ENCODE data around the gene PPP1R37. TPM values are rescaled to one million over a fixed set of nuclear protein-coding genes. Genes with fewer than 3 reads are reported as not detected.
"Not testable (repeated sequence)": the region's sequence is repeated elsewhere in the genome, so short reads cannot be mapped to it uniquely, and the experiment has no call there.

Gene PPP1R37
- total RNA-seq, 1 donor from 2014 or later = 19.3 TPM

DNA sequence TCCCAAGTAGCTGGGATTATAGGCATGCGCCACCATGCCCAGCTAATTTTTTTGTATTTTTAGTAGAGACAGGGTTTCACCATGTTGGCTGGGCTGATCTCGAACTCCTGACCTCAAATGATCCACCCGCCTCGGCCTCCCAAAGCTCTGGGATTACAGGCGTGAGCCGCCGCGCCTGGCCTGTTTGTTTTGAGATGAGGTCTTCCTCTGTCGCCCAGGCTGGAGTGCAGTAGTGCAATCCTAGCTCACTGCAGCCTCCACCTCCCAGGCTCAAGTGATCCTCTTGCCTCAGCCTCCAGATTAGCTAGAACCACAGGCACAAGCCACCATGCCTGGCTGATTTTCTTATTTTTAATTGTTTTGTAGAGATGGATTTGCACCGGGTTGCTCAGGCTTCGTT, 13.4 kb downstream of the PPP1R37 start:
- DNase-seq (ENCODE audit: low spot score); intact Hi-C loops (cut with DNase I); ATAC-seq: not testable (repeated sequence)

DNA sequence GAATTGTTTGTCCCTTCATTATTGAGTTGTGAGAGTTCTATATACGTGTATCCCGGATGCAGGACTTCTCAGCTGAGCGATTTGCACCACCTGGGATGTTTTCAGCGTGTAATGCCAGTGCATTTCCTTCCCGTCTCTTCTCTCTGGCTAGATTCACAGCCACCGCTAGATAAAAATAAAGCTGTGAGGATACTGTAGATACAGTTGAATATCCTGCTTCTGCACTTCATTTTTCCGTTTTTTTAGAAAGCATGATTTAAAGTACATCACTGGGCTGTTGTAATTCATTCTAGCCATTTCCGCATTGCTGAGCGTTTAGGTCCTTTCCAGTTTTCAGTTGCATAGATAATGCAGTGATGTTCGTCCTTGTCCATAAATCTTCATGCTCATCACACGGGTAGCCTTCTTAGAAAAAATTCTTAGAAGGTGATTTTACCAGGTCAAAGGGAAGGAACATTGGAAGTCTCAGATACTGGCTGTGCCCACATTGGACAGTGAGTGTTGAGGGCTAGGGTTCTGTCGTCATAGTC, 14.7 kb downstream of the PPP1R37 start:
- DNase-seq (ENCODE audit: low spot score) = no peak
- intact Hi-C loops (cut with DNase I) = no loop called here
- ATAC-seq = no peak

DNA sequence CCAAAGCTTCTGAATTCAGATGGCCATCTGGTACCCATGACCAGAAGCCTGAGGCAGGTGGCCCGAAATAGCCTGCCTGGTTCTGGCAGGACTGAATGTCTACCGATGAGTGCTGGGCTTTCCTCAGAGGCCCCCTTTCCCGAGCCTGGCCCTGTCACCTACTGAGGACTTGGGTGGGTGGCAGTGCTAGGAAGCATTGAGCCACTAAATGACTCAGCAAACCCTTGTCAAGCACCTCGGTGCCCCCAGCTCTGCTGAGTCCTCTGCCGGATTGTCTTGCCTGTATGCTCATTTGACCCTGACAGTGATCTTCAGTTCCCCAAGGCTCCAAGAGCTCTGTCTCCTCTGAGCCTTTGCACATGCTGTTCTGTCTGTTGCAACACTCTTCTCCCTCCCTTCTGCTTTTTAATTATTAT, 17.9 kb downstream of the PPP1R37 start:
- intact Hi-C loops (cut with DNase I) = loop anchor here (5.0 kb wide), 1 partner anchor 1351 kb away; no protein-coding TSS in a partner anchor

DNA sequence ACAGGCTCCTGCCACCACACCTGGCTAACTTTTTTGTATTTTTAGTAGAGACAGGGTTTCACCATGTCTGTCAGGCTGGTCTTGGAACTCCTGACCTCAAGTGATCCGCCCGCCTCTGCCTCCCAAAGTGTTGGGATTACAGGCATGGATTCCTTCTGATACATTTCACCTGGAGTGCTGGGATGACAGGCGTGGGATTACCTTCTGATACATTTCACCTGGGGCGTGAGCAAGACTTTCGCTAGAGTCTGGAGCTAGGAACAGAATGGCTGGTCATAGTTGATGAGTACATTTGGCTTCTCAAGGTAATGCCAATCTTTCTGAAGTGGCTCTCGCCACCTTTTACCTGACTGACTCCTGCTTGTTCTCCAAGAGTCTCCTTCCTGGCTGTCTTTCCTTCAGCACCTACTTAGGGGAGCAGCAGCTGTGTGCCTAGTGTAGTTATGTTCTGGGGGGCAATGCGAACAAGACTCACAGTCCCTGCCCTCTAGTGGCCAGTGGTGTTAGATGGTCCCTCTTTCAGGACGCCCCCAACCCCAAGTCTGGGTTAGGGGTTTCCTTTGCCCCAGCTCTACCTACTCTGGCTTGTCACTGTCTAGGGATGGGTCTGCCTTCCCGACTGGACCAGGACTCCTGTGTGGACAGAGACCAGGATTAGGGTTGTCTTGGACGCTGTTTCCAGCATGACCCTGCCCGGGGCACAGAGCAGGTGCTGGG, 19.3 kb downstream of the PPP1R37 start:
- no peak for ATAC-seq
- intact Hi-C loops (cut with DNase I) = loop anchor here (5.0 kb wide), 1 partner anchor 1350 kb away; no protein-coding TSS in a partner anchor
- no peak for DNase-seq (ENCODE audit: low spot score)

More for the DNA sequence above, 17.9 kb downstream of the PPP1R37 start:
- ATAC-seq = no peak
- no peak for DNase-seq (ENCODE audit: low spot score)

DNA sequence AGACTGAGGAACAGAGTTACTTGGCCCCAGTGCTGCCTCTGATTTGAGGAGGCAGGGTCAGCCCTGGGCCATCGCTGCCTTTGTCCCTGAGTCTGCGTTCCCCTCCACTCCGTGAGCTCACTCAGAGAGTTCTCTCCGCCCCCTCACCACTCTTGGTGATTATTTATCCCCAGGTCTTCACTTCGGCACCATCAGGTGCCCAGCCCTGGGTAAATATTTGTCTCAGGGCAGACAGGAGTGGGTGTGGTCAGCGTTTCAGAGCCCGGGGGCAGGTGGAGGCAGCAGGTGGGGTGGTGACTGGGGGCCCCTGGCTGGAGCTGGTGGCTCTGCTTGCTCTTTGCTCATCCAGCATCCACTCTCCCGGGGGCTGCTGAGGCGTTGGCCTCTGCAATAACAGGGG, 20.6 kb downstream of the PPP1R37 start:
- ATAC-seq (no peak), DNase-seq (ENCODE audit: low spot score) (no peak)
- intact Hi-C loops (cut with DNase I) = loop anchor here (5.0 kb wide), 1 partner anchor 1349 kb away; no protein-coding TSS in a partner anchor

DNA sequence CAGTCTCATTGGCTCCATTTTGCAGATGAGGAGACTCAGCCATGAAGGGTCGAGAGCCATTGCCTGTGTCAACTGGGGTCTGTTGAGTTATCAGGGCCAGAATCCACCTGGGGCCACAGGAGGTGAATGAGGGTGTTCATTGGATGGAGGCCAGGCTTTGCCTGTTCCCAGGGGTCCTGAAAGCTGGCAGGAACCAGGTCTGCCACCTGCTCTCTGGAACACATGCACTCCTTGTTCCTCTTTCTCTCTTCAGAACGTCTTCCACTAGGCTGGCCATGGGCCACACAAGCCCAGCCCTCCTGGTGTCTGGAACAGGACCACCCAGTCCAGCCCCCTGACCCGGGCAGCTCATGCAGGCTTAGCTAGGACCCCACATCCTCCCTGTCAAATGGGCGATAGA, 21.1 kb downstream of the PPP1R37 start:
- intact Hi-C loops (cut with DNase I) = loop anchor here (5.0 kb wide), 1 partner anchor 1348 kb away; no protein-coding TSS in a partner anchor

DNA sequence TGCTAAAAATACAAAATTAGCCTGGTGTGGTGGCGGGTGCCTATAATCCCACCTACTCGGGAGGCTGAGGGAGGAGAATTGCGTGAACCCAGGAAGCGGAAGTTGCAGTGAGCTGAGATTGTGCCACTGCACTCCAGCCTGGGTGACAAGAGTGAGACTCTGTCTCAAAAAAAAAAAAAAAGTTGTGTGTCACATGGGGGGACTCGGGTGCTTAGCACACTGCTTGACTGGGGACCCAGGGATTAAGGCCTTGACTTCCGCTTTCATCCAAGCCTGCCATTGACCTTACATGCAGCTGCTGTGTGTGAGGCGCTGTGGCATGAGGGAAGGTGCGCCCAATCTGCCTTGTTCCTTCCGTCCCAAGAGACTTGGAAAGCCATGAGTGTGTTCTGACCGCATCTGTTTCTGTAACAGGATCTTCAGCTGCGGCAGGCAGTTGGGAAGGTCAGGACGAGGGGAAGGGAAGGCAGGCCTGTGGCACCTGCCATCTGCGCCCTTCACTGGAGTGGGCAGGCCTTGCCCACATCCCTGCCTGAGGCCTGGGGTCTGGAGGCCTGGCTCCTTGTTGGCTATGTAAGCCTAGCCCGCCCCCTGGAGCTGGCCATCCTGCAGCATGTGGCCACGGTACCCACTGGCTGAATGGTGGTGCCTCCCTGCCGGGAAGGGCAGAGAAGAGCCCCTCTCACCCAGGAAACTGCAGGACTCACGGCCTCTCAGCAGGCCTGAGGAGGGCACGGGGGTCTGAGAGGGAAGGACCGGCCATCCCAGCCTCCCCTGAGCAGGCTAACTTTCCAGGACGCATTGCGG, 23.0 kb downstream of the PPP1R37 start:
- no peak for ATAC-seq
- intact Hi-C loops (cut with DNase I) = no loop called here
- DNase-seq (ENCODE audit: low spot score) = no peak

More for the DNA sequence above, 21.1 kb downstream of the PPP1R37 start:
- ATAC-seq (no peak), DNase-seq (ENCODE audit: low spot score) (no peak)

DNA sequence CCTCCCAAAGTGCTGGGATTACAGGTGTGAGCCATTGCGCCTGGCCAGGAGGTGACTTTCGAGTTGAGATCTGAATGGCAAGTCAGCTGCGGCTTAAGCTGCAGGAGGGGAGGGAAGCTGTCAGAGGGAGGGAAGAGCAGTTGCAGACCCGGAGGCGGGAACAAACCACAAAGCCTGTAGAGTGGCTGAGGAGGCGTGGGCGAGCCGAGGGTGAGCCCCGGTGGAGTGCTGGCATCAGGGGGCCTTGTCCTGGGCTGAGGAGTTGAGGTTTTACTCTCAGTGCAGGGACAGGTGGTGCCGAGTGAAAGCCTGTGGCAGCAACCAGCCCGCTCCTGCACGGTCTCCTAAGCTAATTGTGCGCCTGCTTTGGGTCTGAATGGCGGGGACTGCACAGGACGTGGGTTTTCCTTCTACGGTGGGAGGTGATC, 24.2 kb downstream of the PPP1R37 start:
- ATAC-seq = no peak
- intact Hi-C loops (cut with DNase I) = no loop called here

DNA sequence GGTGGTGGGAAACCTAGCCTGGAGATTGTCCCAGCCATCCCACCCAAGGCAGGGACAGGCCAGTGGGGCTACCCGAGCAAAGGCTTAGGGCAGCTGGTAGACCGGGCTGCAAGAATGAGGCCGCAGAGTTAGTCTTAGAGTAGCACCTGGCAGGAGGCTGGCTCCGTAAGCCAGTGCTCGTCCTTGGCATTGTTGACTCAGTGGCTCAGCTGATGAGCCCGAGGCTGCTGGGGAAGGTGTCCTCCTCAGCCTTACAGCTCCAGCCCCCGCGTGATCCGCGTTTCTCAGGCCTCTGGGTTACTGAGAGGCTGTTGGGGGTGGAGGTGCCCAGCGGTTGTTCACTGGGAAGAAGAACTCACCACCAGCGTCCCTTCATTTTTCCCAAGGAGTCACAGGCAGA, 24.7 kb downstream of the PPP1R37 start:
- DNase-seq (ENCODE audit: low spot score) (no peak), ATAC-seq (no peak)
- intact Hi-C loops (cut with DNase I) = no loop called here

More for the DNA sequence above, 24.2 kb downstream of the PPP1R37 start:
- DNase-seq (ENCODE audit: low spot score) = no peak

DNA sequence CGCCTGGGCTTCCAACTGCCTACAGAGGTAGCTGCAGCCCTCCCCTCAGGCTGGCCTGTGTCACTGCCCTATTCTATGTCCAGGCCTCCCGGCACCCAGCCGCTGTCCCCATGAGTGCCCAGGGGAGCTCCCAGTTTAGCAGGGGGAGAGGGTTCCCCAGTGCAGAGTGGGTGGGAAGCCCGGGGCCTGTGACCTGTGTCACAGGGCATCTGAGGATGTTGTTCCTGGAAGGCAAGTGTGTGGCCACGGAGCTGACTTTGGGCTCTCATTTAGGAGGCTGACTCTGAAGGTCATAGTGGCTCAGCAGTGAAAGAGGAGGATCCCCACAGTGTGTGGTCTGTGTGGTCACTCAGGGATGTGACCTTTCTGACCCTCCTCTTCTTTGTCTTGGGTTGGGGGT, 25.1 kb downstream of the PPP1R37 start:
- ATAC-seq = peak; percentile 21
- intact Hi-C loops (cut with DNase I) = no loop called here
- no peak for DNase-seq (ENCODE audit: low spot score)

DNA sequence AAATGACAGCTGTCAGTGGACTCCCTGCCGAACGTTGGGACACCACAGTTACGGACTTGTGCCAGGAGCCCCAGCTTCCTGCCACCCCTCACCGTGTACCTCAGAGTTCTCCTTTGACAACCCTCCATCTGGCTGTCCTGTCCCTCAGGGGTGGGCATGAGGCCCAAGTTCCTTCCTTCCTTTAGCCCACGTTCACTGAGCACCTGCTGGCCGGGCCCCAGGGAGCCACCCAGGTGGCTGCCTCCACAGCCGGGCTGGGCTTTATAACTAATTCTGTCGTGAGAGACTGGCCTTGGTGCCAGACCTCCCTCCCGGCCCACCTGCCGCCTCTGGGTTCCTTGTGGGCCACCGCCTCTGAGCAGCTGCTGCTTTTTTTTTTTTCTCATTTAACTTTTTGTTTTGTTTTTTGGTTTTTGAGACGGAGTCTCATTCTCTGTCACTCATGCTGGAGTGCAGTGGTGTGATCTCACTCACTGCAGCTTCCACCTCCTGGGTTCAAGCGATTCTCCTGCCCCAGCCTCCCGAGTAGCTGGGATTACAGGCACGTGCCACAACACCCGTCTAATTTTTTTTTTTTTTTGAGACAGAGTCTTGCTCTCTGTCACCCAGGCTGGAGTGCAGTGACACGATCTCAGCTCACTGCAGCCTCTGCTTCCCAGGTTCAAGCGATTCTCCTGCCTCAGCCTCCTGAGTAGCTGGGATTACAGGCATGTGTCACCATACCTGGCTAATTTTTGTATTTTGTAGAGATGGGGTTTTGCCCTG, 25.8 kb downstream of the PPP1R37 start:
- DNase-seq (ENCODE audit: low spot score); intact Hi-C loops (cut with DNase I); ATAC-seq: not testable (repeated sequence)

DNA sequence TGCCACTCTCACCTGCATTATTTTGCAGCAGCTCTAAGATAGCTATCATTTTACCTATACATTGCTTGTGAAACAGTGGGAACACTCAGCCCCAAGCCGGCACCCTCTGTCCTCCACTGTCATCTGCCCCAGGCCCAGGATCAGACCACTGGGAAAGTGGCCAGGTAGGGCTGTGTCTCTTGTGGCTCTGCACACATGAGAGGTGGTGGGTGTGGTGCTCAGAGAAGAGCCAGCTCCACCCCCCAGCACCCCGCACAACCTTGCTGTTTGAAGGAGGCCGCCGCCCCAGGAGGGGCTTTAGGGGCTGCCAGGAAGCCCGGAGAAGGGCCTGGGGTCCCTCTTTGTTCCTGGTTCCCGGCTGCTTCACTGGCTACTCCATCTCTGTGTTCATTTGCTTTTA, 26.6 kb downstream of the PPP1R37 start:
- intact Hi-C loops (cut with DNase I) = no loop called here
- ATAC-seq = no peak
- no peak for DNase-seq (ENCODE audit: low spot score)

DNA sequence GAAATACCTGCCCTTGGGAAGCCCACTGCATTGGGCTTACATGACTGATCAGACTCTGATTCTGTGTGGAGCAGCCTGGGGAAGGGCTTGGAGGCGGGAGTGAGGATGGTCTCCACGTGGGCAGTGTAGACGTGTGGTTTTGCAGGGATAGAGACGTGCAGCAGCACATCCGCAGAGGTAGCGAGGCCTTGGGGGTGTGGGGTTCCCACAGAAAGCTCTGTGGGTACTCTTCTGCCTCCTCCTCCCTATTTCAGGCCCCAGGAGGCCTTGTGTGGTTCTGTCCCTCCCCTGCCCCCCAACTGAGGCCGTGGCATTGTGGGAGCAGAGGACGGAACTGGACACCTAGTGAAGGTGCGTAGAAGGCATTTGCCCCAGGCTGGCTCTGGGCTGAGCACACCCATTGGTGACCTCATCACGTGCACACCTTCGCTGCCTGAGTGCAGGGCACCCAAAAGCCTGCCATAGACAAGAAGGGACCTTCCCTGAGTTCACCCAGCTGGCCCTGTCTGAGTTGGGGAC, 28.9 kb downstream of the PPP1R37 start:
- ATAC-seq (no peak), DNase-seq (ENCODE audit: low spot score) (no peak)
- intact Hi-C loops (cut with DNase I) = no loop called here

DNA sequence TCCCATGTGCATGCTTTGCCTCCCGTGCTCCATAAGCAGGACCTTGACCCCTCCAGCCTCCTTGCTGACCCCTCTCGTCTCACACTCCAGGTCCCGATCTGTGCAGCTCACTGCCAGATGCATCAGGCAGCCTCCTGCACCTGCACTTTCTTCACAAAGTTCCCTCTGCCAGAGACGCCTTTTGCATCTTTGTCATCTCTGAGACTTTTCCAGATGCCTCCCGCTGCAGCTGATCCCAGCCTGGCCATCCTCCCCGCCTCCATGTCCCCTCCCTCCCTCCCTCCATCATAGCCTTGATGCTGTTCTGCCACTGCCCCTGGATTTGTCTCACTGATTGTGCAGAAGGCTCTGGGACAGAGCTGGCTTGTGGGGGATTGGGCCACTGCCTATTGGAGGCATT, 29.9 kb downstream of the PPP1R37 start:
- DNase-seq (ENCODE audit: low spot score) (no peak), ATAC-seq (no peak)
- intact Hi-C loops (cut with DNase I) = no loop called here

DNA sequence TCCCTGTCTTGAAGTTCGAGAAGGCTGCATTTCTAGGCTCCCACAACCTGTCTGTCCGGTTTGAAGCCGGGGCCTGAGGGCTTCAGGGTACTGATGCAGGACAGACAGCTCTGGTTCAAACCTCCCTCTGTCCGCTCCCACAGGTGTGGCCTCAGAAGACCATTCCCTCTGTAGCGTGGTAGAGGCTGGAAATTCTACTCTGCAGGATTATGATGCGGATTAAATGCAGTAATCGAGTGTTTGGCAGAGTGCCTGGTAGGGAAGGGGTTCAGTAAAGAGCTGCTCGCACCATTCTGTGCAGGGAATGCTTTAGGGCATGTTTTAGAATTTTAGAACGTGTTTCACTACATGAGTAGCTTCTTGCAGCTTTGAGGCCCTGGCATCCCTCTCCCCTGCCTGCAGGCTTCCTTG, 30.5 kb downstream of the PPP1R37 start:
- intact Hi-C loops (cut with DNase I) = no loop called here
- ATAC-seq (no peak), DNase-seq (ENCODE audit: low spot score) (no peak)

DNA sequence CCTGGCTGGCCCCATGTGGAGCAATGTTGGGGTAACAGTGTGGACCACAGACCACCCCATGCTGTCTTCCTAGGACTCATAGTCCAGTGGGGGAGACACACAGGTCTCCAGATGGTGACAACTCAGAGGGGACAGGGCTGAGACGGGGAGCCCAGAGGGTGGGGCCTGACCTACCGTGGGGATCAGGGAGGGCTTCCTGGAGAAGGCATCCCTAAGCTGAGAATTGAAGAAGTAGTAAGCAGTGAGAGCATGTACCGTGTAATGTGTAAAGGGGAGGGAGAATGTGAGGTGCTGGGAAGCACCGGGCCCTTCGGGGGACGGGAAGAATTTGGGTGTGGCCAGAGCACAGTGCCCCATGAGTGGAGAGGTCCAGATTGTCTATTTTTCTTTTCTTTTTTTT, 31.0 kb downstream of the PPP1R37 start:
- ATAC-seq (no peak), DNase-seq (ENCODE audit: low spot score) (no peak)
- intact Hi-C loops (cut with DNase I) = no loop called here

DNA sequence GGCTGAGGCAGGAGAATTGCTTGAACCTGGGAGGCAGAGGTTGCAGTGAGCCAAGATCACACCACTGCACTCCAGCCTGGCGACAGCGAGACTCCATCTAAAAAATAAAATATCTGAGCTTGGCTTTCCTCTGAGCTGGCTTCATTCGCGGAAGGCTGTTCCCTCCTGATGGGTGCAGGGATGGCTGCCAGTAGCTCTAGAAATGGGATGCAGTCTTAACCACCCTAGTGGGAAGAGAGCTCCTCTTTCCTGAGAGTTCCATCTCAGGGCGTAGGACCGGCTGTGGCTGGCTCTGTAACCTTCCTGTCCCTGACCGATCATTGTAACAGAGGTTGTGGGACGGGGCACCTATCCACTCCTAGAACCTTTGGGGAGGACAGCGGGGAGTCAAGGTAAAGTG, 32.4 kb downstream of the PPP1R37 start:
- DNase-seq (ENCODE audit: low spot score) (no peak), ATAC-seq (no peak)
- intact Hi-C loops (cut with DNase I) = no loop called here

DNA sequence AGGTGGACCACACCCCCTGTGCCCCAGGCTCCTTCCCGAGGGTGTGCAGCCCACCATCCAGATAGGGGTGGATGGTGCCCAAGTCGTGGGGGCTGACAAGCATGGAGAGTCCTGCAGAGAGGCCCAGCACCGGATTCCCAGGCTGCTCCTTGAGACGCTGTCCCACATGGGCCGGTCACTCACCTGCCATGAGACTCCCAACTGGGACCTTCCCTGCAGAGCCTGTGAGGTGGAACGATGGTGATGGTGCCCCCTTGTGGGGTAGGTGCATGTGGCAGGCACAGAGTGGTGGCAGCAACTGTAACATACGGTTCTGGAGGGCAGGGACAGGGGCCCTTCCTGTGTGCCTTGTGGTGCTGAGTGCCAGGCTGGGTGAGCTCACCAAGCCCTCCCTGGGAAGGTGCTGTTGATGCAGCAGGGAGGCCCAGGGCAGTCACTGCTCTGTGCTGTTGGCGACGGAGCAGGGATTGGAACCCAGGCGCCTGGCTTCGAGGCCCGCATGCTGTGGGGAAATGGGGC, 33.1 kb downstream of the PPP1R37 start:
- ATAC-seq (peak; percentile 18), DNase-seq (ENCODE audit: low spot score) (peak; percentile 70)
- intact Hi-C loops (cut with DNase I) = no loop called here

DNA sequence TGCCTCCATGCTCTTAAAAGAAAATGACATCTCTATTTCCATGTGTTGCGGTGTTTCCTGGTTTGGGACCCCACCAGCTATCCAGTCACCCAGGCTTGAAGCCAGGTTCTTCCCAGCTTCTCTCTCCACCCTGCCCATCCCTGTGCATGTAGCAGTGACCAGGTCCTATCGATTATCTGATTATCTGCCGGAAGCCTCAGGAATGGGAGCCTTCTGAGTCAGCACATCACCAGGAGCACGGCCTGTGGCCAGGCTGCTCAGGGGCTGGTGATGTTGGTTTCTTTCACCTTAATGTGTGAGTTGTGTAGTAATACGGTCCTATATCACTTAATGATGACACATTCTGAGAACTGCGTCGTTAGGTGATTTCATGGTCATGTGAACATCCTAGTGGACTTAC, 33.7 kb downstream of the PPP1R37 start:
- ATAC-seq = no peak
- DNase-seq (ENCODE audit: low spot score) = no peak
- intact Hi-C loops (cut with DNase I) = no loop called here
